CD4-positive, alpha-beta T cell treated with Interleukin-4 for 4 hours (primary cell): ENCODE data around the gene APOBEC3G.

Experiments used
- DNase-seq: peaks from one replicate; pipeline ENCODE4 v3.0.0-alpha.2; 2020

Gene APOBEC3G

GRCh38 chr22:39128508-39128907 lies 51.4 kb downstream of the APOBEC3G start:
- no peak for DNase-seq

GRCh38 chr22:39129081-39129480 lies 52.0 kb downstream of the APOBEC3G start:
- DNase-seq: no peak

GRCh38 chr22:39129746-39130145 lies 52.7 kb downstream of the APOBEC3G start:
- no peak for DNase-seq

GRCh38 chr22:39130152-39130704 lies 53.2 kb downstream of the APOBEC3G start:
- no peak for DNase-seq

GRCh38 chr22:39130892-39131855 lies 54.1 kb downstream of the APOBEC3G start:
- DNase-seq: no peak

GRCh38 chr22:39132281-39132680 lies 55.2 kb downstream of the APOBEC3G start:
- DNase-seq: no peak

- no peak for DNase-seq
Observed at GRCh38 chr22:39132871-39133524, 55.9 kb downstream of the APOBEC3G start.

- DNase-seq: no peak
Observed at GRCh38 chr22:39133871-39134270, 56.8 kb downstream of the APOBEC3G start.

- DNase-seq: no peak
Observed at GRCh38 chr22:39134366-39135091, 57.5 kb downstream of the APOBEC3G start.

- no peak for DNase-seq
Observed at GRCh38 chr22:39135092-39135896, 58.2 kb downstream of the APOBEC3G start.

GRCh38 chr22:39136317-39136716 lies 59.2 kb downstream of the APOBEC3G start:
- no peak for DNase-seq
